Right ventricle myocardium inferior (tissue), 1 donor: ENCODE results near the gene RLN3. TPM values are rescaled to one million over a fixed set of nuclear protein-coding genes. Genes with fewer than 3 reads are reported as not detected.
A peak's percentile ranks its signal among the peaks of the same experiment; 100 is the strongest.
"Not testable (repeated sequence)": the region's sequence is repeated elsewhere in the genome, so short reads cannot be mapped to it uniquely, and the experiment has no call there.

Experiments
- ATAC-seq: fragments of 200-7000 bp; cut with Tn5 transposase; one replicate; pipeline ENCODE4 v1.9.1; 2020; ENCODE audit warnings: mild to moderate bottlenecking, moderate library complexity
- DNase-seq: peaks from one replicate; pipeline ENCODE4 v3.0.0; 2021; ENCODE audit errors: missing footprints
- intact Hi-C: fragments of 100-400 bp; cut with DNase I; formaldehyde crosslinking; loops from one replicate; pipeline ENCODE4 v1.11.0; 2022
- total RNA-seq: library from RNA; stranded (reverse); fragmentation: NEBNext Ultra II Directional; extraction: Animal tissue kit (Norgen Biotek cat#: 25700); gene quantifications from one replicate; pipeline ENCODE4 v1.2.1, GENCODE V29; 2021
- donor health status: DM: no; HTN: yes; CAD: no; lungs with severe emphysema.

The RLN3 gene
- total RNA-seq, 1 donor from 2014 or later = not detected

DNA sequence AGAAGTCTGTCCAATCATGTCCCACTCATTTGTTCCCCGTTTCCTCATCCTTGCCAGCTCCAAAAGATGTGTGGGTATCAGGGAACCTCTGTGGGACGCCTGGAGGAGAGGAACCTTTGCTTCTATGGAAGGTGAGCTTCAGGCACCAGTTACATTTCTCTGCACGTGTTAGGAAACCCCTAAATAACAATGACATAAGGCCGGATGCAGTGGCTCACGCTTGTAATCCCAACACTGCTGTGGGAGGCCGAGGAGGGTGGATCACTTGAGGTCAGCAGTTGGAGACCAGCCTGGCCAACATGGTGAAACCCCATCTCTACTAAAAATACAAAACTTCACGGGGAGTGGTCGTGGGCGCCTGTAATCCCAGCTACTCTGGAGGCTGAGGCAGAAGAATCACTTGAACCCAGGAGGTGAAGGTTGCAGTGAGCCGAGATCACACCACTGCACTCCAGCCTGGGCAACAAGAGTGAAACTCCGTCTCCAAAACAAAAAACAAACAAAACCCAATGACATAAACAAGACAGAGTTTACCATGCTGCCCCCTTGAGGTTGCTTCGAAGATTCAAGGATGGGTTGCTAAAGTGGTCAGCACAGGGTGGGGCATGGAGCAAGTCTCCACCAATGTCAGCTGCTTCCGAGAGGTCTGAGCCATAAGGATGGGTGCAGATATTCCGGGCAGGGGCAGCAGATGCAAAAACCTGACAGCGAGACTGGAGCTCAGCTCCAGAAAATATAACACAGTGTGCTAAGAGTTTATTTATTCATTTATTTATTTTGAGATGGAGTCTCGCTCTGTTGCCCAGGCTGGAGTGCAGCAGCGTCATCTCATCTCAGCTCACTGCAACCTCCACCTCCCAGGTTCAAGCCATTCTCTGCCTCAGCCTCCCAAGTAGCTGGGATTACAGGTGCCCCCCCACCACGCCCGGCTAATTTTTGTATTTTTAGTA lies 15.0 kb downstream of the RLN3 start:
- peak; percentile 88 for ATAC-seq
- intact Hi-C loops = loop anchor here (2.0 kb wide), 1 partner anchor 162 kb away; no protein-coding TSS in a partner anchor
- DNase-seq = not testable (repeated sequence)

DNA sequence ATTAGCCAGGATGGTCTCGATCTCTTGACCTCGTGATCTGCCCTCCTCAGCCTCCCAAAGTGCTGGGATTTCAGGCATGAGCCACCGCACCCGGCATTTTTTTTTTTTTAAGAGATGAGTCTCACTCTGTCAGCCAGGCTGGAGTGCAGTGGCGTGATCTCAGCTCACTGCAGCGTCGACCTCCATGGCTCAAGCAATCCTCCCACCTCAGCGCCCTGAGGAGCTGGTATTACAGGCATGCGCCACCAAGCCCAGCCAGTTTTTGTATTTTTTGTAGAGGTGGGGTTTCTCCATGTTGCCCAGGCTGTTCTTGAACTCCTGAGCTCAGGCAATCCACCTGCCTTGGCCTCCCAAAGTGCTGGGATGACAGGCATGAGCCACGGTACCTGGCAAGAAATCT lies 19.9 kb downstream of the RLN3 start:
- ATAC-seq, intact Hi-C loops, DNase-seq: not testable (repeated sequence)

DNA sequence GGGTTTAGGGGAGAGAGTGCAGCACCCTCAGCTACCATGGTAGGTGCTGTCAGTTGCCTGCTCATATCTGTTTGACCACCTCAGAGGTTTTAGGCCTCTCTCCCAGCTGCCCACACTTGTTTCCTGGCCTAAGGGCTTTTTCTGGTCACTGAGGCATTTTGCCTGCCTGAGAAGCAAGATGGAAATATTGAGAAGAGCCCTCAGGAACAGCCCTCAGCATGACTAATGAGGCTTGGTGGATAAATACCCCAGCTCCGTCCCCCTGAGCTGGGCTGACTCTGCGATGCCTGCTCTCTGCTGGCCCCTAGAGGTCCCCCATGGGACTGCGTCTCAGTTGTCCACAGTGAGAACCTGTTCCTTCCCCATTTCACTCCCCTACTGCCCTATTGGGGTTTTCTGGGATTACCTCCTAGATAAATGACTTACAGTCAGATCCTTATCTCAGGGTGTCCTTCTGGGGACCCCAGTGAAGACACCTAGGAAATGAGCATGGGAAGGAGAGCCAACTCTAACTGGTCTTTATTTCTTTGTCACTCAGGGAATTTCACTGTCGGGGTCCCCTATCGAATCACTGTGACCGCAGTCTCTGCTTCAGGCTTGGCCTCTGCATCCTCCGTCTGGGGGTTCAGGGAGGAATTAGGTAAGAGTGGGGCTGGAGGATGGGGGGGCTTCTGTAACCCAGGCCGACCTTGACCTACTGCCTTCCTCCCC lies 20.6 kb downstream of the RLN3 start:
- DNase-seq (peak; percentile 80), ATAC-seq (peak; percentile 50)
- intact Hi-C loops = no loop called here

DNA sequence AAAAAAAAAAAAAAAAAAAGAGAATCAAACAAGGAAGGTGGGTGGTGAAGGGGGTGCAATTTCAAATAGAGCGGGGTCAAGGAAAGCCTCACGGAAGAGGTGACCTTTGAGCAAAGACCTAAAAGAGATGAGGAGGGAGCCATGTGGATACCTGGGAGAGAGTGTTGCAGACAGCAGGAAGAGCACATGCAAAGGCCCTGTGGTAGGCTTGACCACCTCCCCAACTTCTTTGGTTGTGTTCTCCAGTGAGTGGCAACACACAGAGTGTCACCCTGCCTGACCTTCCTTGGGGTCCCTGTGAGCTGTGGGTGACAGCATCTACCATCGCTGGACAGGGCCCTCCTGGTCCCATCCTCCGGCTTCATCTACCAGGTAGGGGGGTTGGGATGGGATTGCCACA lies 22.6 kb downstream of the RLN3 start:
- intact Hi-C loops = no loop called here
- DNase-seq = no peak
- no peak for ATAC-seq

DNA sequence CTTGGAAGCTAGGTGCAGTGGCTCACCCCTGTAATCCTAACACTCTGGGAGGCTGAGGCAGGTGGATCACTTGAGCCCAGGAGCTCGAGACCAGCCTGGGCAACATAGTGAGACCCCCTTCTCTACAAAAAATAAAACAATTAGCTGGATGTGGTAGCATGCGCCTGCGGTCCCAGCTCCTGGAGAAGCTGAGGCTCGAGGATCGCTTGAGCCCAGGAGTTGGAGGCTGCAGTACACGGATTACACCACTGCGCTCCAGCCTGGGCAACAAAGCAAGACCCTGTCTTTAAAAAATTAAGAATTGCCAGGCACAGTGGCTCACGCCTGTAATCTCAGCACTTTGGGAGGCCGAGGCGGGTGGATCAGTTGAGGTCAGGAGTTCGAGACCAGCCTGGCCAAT lies 23.0 kb downstream of the RLN3 start:
- intact Hi-C loops, DNase-seq, ATAC-seq: not testable (repeated sequence)

DNA sequence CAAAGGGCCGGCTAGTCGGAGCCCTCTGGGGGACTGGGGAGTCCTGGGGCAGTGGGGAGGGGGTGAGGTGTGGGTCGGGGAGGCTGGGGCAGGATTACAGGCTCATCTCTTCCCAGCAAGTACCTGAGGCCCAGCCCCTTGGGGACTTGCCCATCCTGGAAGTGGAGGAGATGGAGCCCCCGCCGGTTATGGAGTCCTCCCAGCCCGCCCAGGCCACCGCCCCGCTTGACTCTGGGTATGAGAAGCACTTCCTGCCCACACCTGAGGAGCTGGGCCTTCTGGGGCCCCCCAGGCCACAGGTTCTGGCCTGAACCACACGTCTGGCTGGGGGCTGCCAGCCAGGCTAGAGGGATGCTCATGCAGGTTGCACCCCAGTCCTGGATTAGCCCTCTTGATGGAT lies 24.0 kb downstream of the RLN3 start:
- DNase-seq (no peak), ATAC-seq (no peak)
- intact Hi-C loops = no loop called here

DNA sequence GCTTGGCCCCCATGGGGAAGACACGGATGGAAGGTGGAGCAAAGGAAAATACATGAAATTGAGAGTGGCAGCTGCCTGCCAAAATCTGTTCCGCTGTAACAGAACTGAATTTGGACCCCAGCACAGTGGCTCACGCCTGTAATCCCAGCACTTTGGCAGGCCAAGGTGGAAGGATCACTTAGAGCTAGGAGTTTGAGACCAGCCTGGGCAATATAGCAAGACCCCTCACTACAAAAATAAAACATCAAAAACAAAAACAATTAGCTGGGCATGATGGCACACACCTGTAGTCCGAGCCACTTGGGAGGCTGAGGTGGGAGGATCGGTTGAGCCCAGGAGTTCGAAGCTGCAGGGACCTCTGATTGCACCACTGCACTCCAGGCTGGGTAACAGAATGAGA lies 24.5 kb downstream of the RLN3 start:
- intact Hi-C loops = no loop called here

DNA sequence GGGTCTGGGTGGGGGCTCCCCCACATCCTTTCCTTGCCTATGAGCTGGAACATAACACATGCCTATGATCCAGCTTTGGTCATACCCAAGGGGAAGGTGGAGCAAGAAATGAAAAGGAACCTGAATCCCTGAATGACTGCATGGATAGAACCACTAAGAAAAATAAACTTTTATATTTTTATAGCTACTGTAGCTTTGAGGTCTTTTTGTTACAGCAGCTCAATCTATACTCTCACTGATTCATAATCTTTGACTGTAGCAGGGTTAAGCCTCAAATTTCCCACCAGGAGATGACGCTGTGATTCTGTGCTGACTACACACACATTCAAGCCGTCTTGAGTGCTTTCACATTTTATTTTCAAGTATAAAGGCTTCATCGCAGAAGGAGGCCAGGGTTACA lies 25.1 kb downstream of the RLN3 start:
- no peak for DNase-seq
- intact Hi-C loops = no loop called here
- no peak for ATAC-seq

More for the DNA sequence above, 24.5 kb downstream of the RLN3 start:
- ATAC-seq (no peak), DNase-seq (no peak)

DNA sequence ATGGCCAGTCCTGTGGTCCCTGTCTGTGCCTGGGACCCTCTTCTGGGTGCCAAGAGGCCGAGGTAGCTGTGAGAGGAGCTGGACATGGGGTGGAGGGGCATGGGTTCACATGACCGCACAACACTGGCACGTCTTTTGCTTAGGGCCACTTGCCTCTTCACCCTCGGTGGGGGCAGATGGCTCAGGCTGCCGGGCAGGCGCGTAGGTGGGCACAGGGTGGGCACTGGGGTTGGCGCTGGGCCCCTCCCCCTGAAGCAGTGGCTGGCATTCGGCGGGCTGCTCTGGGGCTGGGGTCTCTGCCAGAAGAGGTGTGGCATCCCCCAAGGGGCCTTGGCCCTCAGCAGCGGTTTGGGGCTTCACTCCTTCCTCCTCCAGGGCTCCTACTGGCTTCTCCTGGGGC lies 25.6 kb downstream of the RLN3 start:
- intact Hi-C loops = no loop called here

DNA sequence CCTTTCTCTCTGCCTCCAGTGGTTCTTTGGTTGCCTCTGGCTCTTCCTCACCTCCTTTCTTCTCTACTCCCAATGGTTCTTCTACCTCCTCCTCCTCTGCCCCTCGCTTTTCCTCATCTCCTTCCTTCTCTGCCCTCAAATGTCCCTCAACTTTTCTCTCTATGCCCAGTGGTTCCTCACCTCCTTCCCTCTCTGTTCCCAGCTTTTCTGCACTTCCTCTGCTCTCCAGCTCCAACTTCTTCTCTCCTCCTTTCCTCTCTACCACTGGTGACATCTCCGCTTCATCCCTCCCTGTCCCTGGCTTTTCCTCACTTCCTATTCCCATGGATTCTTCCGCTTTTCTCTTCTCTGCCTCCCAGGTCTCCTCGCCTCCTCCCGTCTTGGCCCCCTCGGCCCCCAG lies 26.2 kb downstream of the RLN3 start:
- no peak for DNase-seq
- ATAC-seq = no peak
- intact Hi-C loops = no loop called here

More for the DNA sequence above, 25.6 kb downstream of the RLN3 start:
- no peak for DNase-seq
- ATAC-seq = no peak

DNA sequence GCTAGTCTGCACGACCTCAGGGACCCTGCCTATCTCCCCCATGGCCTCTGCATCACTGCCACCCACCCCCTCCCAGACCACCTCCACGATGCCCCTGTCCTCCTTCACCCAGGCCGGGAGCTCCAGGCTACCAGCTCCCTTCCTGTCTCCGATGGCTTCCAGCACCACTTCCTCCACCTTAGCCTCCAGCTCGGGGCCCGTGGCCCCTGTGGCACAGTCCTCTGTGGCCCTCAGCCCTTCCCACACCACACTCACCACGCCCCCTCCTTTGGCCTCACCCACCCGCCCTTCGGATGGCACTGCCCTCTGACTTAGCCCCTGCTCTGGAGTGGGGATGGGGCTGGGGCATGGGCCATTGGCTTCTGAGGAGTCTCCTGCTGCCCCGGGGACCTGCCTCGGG lies 26.8 kb downstream of the RLN3 start:
- ATAC-seq = no peak
- intact Hi-C loops = no loop called here
- DNase-seq = no peak

DNA sequence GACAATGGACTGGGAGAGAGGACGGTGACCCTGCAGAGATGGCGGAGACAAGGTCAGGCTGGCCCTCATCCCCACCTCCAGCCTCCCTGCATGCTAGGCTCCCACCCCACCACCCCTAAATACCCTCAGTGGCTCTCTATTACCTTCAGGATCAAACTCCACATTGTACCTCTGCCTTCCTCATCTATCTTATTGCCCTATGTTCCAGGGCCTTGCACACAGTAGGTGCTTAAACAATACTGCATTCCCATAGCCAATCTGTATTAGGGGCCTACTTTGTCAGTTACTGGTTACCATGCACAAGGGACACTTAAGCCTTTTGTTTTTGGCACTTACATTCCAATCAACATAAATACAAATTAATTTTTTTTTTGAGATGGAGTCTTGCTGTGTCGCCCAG lies 27.4 kb downstream of the RLN3 start:
- intact Hi-C loops = no loop called here
- ATAC-seq = no peak
- no peak for DNase-seq

DNA sequence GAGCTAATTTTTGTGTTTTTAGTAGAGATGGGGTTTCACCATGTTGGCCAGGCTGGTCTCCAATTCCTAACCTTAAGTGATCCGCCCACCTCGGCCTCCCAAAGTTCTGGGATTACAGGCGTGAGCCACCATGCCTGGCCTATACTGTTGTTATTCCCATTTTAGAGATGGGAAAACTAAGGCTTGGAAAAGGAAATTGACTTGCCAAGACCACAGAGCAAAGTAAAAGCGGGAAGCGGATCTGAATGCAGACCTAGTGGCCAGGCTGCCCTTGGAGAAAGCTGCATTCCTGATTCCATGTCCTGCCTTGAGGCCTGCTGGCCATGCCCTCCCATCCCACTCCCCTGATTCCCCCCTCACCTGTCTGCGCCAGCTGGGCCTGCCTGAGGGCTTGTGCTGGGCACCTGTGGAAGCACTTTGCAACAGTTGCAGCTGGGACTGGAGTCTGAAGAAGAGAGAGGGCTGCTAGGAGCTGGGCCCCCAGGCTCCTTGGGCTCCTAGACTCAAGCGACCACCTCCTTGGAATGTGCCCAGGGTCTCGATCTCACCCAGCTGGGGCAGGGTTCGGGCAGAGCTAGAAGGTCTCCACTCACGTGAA lies 28.2 kb downstream of the RLN3 start:
- intact Hi-C loops = no loop called here
- no peak for ATAC-seq

DNA sequence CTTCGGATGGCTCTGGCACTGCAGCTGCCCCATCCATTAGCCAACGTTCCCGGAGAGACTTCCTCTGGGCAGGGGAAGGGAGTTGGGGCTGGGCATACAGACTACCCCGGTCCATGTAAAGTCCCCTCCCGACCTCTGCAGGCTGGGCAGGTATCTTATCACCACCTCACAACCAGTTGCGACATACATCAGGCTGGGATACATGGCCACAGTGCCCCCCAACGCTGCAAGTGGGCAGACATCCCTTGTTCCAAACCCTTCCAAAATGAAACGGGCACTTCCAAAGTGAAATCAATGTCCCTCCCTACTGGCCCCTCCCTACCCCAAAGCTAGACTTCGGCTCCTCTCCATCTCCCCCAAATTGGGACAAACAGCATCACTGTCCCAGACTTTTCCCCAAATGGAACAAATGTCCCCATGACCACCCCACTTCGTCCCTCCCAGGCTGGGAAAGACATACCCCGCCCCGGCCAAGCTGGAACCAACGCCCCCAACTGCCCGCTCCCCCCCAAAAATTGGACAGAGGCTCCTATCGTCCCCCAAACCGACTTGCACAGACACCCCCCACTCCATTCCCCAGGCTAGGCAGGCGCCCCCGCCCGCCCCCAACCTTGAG lies 28.9 kb downstream of the RLN3 start:
- DNase-seq (no peak), ATAC-seq (no peak)
- intact Hi-C loops = no loop called here

More for the DNA sequence above, 28.2 kb downstream of the RLN3 start:
- no peak for DNase-seq

DNA sequence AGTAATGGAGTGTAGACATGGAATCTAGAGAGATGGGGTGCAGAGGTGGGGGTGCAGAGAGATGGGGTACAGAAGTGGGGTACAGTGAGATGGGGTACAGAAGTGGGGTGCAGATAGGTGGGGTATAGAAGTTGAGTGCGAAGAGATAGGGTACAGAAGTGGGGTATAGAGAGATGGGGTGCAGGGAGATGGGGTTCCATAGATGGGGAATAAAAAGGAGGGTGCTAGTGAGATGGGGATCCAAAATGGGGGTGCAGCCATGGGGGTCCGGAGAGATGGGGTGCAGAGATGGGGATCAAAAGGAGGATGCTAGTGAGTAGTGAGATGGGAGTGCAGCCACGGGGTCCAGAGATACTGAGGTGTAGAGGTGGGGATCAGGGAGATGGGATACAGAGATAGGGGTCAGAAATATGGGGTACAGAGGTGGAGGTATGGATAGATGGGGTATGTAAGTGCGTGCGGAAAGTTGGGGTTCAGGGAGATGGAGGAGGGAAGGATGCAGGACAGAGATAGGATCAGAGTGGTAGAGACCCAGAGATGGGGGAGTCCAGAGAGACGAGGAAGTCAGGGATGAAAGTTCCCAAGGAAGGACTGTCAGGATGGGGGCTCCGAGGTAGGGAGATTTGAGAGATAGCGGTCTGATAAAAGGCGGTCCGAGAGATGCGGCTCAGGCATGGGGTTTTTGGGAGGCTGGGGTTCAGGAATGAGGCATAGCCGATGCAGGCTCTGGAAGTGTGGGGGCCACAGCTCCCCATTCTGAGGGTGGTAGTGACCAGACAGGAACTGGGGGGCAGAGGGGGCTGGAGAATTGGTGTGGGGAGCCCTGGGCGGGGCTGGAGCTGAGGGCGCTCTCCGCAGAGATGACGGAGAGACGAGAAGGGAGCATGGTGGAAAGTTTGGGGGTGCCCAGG lies 30.5 kb downstream of the RLN3 start:
- ATAC-seq = no peak
- intact Hi-C loops = no loop called here
- DNase-seq = no peak

DNA sequence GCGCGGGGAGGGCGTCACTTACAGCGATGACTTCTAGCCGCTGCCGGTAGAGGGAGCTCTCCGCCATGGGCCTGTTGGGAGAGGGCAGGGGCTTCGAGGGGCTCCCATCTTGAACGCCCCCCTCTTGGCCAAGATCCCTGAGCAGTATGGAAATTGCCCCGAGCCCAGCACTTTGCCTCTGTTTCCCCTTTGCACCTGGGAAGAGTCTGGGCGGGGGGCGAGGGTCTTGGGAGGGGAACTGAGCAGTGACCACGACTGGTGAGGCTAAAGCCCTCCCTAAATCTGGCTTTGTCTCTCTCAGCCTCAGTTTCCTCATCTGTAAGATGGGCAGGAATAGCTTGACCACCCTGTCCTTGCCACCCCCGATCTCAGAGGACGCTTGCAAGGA lies 31.1 kb downstream of the RLN3 start:
- DNase-seq (no peak), ATAC-seq (no peak)
- intact Hi-C loops = no loop called here

DNA sequence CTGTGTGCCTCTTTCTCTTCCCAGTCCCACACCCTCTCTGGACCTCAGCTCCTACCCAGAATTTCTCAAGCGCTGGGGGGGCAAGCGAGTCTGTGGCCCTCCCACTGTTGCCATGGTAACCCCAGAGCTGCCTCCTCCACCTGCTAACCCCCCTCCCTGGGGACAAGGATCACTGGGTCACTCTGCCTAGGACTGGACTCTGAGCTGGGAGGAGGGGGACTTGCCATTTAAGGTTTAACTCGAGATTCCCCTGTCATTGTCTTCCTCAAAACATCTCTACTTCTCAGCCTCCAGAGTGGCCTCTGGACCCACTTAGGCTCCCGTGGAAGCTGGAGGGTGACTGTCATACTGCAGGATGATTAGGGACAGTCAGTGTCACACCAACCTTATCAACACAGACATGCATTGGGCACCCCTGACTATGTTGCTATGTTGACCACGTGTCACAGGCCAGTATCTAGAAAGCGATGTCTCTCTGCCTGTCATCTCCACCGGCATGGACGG lies 31.8 kb downstream of the RLN3 start:
- intact Hi-C loops = no loop called here
- DNase-seq (no peak), ATAC-seq (no peak)
